ENCODE data around the gene RFPL1. TPM values are rescaled to one million over a fixed set of nuclear protein-coding genes. Genes with fewer than 3 reads are reported as not detected.

The RFPL1 gene
- total RNA-seq, 4 donors from 2014 or later, result not detected

DNA sequence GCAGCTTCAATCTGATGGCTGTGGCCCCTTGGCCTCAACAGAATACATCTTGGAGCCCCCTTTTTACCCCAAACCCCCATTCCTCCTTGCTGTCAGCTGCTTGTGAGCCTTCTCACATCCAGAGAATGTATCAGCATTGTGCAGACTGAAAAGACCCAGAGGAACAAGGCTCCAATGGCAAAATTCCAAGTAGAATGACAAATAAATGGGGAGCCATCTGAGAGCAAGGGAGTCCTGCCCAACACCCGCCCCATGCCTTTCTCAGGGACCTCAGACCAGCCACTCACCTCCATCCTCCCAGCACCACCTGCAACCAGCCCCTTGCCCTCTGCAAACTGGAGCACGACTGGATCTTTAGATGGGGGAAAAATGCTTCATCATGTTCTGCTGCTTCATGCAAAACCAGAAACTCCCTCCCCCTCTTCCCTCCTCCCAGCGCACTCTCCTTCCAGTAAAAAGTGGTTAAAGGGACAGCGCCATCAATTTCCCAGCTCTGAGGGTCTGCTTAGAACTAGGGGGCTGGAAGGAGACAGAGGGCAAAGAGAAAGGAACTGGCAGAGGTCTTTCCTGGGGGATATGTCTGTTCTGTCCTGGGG, 39.4 kb downstream of the RFPL1 start:
- intact Hi-C loops (cut with DNase I; ENCODE audit: low total_unique reads) (no loop called here), in situ Hi-C loops (cut with MboI; ENCODE audit: low sequenced_read_pairs in 4 of 4) (no loop called here)
- Histone ChIP-seq H3K36me3 (no peaks in the 10 kb centered on the region), H3K4me1 (peaks cover 0 to 7% of the 10 kb centered on the region in 2 donors), H3K9me3 (no peaks in the 10 kb centered on the region), H3K27me3 (peaks cover 47 to 55% (median 47%) of the 10 kb centered on the region in 3 donors), H3K27ac (no peak overlapping the region), H3K4me3 (no peak overlapping the region)
- no peak for ATAC-seq
- DNase-seq, result no peak
- TF ChIP-seq, protein P1, sequence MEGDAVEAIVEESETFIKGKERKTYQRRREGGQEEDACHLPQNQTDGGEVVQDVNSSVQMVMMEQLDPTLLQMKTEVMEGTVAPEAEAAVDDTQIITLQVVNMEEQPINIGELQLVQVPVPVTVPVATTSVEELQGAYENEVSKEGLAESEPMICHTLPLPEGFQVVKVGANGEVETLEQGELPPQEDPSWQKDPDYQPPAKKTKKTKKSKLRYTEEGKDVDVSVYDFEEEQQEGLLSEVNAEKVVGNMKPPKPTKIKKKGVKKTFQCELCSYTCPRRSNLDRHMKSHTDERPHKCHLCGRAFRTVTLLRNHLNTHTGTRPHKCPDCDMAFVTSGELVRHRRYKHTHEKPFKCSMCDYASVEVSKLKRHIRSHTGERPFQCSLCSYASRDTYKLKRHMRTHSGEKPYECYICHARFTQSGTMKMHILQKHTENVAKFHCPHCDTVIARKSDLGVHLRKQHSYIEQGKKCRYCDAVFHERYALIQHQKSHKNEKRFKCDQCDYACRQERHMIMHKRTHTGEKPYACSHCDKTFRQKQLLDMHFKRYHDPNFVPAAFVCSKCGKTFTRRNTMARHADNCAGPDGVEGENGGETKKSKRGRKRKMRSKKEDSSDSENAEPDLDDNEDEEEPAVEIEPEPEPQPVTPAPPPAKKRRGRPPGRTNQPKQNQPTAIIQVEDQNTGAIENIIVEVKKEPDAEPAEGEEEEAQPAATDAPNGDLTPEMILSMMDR (IDR thresholded peaks at IDR 0.05 in 4 of 5, conservative IDR thresholded peaks at IDR 0.05 in 1 of 5), result no peak
- TF ChIP-seq POLR2A (IDR thresholded peaks at IDR 0.05), result no peak

DNA sequence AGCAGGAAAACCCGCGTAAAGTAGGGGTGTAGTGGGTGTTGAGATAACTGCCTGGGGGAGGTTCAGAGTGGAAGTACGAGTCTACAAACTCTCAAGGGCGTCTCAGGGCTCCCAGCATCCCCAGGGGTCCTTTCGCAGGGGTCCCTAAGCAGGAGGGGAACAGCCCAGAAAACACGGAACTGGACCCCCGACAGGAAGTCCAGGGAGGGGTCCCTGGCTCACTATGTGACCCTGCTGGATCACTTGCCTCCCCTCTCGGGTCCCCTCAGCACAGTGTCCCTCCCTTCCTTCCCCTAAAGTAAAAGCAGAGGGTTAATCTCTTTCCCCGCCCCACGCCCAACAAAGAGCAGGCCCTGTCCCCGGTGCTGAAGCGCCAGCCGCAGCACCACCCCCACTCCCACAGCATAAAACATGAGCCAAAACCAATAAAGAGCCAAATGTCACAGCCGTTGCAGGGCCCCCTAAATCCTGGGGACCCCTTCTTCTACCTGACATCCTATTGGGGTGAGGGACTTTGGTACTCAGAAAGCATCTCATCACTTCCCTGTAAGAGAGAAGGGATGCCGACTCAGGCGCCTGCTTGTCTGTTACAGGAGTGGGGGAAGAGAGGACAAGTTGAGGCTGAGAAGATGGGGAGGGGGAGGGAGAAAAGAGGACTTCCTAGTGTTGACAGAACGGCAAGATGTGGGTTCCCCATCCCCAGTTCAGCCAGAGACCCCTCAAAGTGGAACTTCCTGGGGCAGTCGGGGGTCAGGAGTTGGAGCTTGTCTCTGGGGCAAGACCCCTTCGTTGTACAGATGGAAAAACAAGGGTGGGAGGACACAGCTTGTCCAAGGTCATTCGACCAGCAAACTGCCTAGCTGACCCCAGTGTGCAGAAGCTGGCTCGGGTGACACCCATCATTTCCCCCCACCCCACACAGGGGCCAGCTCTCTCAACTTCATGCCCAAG, 40.2 kb downstream of the RFPL1 start:
- no peak overlapping the region for H3K4me3 ChIP-seq
- ATAC-seq (no peak), DNase-seq (no peak)
- H3K27ac ChIP-seq, result no peak overlapping the region
- in situ Hi-C loops (cut with MboI; ENCODE audit: low sequenced_read_pairs in 4 of 4), result no loop called here
- H3K27me3 ChIP-seq, result peaks cover 47 to 56% (median 51%) of the 10 kb centered on the region in 3 donors
- no peaks in the 10 kb centered on the region for H3K9me3 ChIP-seq
- no peaks in the 10 kb centered on the region for H3K36me3 ChIP-seq
- intact Hi-C loops (cut with DNase I; ENCODE audit: low total_unique reads), result no loop called here
- peaks cover 0 to 7% of the 10 kb centered on the region in 2 donors for H3K4me1 ChIP-seq
- no peak for TF ChIP-seq POLR2A (IDR thresholded peaks at IDR 0.05)
- TF ChIP-seq, protein P1 (IDR thresholded peaks at IDR 0.05 in 4 of 5, conservative IDR thresholded peaks at IDR 0.05 in 1 of 5), result no peak

DNA sequence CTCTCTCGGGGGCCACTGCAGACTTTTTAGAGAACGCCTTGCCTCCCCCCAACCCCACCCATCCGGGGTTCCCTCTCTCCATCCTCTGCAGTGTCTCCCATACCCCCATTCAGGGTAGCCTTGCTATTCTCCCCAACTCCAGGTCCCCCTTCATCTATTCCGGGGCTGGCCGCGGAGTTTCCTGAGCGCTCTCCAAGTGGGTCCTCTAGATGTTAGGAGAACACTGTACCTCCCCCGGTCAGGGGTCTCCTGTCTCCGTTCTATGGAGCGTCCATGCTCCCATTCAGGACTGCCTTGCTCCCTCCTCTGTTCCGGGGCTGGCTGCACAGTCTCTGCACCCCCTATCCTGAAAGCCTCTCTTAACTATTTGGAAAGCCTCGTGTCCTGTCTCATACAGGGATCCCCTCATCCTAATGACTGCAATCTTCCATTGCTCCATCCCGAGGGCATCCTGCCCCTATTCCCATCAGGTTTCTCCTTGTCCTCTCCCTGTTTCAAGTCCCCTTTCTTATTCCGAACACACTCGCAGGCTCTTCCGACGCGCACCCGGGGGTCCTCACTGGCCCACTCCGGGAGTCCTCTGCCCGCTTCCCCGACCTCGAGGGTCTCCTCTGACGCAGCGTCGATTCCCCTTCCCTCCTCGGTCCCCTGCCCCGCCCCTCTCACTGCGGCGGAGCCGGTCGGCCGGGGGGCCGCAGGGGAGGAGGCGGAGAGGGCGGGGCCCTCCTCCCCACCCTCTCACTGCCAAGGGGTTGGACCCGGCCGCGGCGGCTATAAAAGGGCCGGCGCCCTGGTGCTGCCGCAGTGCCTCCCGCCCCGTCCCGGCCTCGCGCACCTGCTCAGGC, 41.3 kb downstream of the RFPL1 start, which contains the start of gene NEFH:
NEFH (plus strand) TSS at position 802 of the 845 bp plus-strand sequence. CDS start 45 bp downstream, outside the sequence.
- in situ Hi-C loops (cut with MboI; ENCODE audit: low sequenced_read_pairs in 4 of 4), result no loop called here
- H3K4me3 ChIP-seq, result peak within 1 kb of the TSS in 3 of 4 donors; percentile 21 to 31 (median 21)
- intact Hi-C loops (cut with DNase I; ENCODE audit: low total_unique reads), result no loop called here
- TF ChIP-seq POLR2A (IDR thresholded peaks at IDR 0.05), result no peak
- TF ChIP-seq, protein P1 (IDR thresholded peaks at IDR 0.05 in 4 of 5, conservative IDR thresholded peaks at IDR 0.05 in 1 of 5), result no peak
- peaks cover 47 to 56% (median 51%) of the 10 kb centered on the region in 3 donors for H3K27me3 ChIP-seq
- H3K27ac ChIP-seq, result no peak within 1 kb of the TSS
- no peak for ATAC-seq
- H3K36me3 ChIP-seq, result no peaks in the 10 kb centered on the region
- H3K4me1 ChIP-seq, result peaks cover 0 to 7% of the 10 kb centered on the region in 2 donors
- DNase-seq, result no peak
- no peaks in the 10 kb centered on the region for H3K9me3 ChIP-seq

DNA sequence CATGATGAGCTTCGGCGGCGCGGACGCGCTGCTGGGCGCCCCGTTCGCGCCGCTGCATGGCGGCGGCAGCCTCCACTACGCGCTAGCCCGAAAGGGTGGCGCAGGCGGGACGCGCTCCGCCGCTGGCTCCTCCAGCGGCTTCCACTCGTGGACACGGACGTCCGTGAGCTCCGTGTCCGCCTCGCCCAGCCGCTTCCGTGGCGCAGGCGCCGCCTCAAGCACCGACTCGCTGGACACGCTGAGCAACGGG, 41.8 kb downstream of the RFPL1 start:
- Histone ChIP-seq H3K27ac (no peak overlapping the region), H3K4me3 (peak overlapping the region in 1 of 4 donors; percentile 21), H3K4me1 (peaks cover 0 to 7% of the 10 kb centered on the region in 2 donors), H3K27me3 (peaks cover 47 to 56% (median 51%) of the 10 kb centered on the region in 3 donors), H3K9me3 (no peaks in the 10 kb centered on the region), H3K36me3 (no peaks in the 10 kb centered on the region)
- intact Hi-C loops (cut with DNase I; ENCODE audit: low total_unique reads) (no loop called here), in situ Hi-C loops (cut with MboI; ENCODE audit: low sequenced_read_pairs in 4 of 4) (no loop called here)
- ATAC-seq (no peak), DNase-seq (no peak)
- TF ChIP-seq, protein P1 (IDR thresholded peaks at IDR 0.05 in 4 of 5, conservative IDR thresholded peaks at IDR 0.05 in 1 of 5), result no peak
- no peak for TF ChIP-seq POLR2A (IDR thresholded peaks at IDR 0.05)

Measured in gastrocnemius medialis (tissue), 4 donors.